Measurements from ENCODE around the gene LMBRD2. TPM values are rescaled to one million over a fixed set of nuclear protein-coding genes. Genes with fewer than 3 reads are reported as not detected.
A peak's percentile ranks its signal among the peaks of the same experiment; 100 is the strongest.
"Not testable (repeated sequence)": the region's sequence is repeated elsewhere in the genome, so short reads cannot be mapped to it uniquely, and the experiment has no call there.

LMBRD2 gene
- total RNA-seq (10 to 100 TPM in 3 of 5 experiments, 1 to 10 TPM in 2; 6.8 to 17.1 (median 12.3) TPM), polyA plus RNA-seq (1 to 10 TPM; 4.1 to 4.9 TPM), total RNA-seq (21.0 reads per million, percentile 51 among the genes with 10 or more reads in this experiment)

GRCh38 chr5:36151434-36152323 is at the start of gene LMBRD2, which contains the start of gene SKP2:
TSS of gene LMBRD2 (minus strand) at chr5:36151887. CDS start at chr5:36143349, 8,538 bp downstream.
TSS of gene SKP2 (plus strand) at chr5:36152111. CDS start at chr5:36152263, 152 bp downstream.
- POLR2A ChIA-PET: interaction anchor here (0.7 to 3.2 kb wide), 5 partner anchors 9 to 1294 kb away, joined by 3 to 35 read pairs (median 4); partner anchors contain the start of gene NADK2

GRCh38 chr5:36200513-36200912 is 48.8 kb upstream of the LMBRD2 start:
- POLR2A ChIA-PET: no interaction called here
- Histone ChIP-seq H3K27ac (ENCODE audit: low read depth, low read length) (no peak overlapping the region), H3K27me3 (ENCODE audit: control insufficient read depth in 2 of 2, insufficient read depth in 2 of 2, low read length in 2 of 2) (no peaks in the 10 kb centered on the region), H3K4me1 (ENCODE audit: control insufficient read depth in 2 of 2, insufficient read depth in 2 of 2, low read length in 2 of 2) (no peaks in the 10 kb centered on the region), H3K36me3 (ENCODE audit: control insufficient read depth in 2 of 3, insufficient read depth in 3 of 3, low read length in 3 of 3) (peaks cover 4 to 12% (median 7%) of the 10 kb centered on the region in 3 experiments), H3K4me3 (ENCODE audit: low read length) (no peak overlapping the region), H3K9me3 (ENCODE audit: control insufficient read depth in 2 of 3, low read length in 3 of 3) (no peaks in the 10 kb centered on the region)
- peaks cover 0 to 5% (median 0%) of the 10 kb centered on the region in 7 donors for H3K4me1 Mint-ChIP-seq
- no peak overlapping the region for H3K4me3 Mint-ChIP-seq
- CTCF ChIA-PET: no interaction called here
- no peaks in the 10 kb centered on the region for H3K9me3 Mint-ChIP-seq
- DNase-seq (no peak), ATAC-seq (no peak)
- H3K36me3 Mint-ChIP-seq: peaks cover 4 to 51% (median 19%) of the 10 kb centered on the region in 5 donors
- no peak overlapping the region for H3K27ac Mint-ChIP-seq
- intact Hi-C loops (cut with micrococcal nuclease): no loop called here
- H3K27me3 Mint-ChIP-seq: no peaks in the 10 kb centered on the region

More at GRCh38 chr5:36151434-36152323, at the start of gene LMBRD2, which contains the start of gene SKP2:
- DNase-seq (peak; percentile 88 to 99 (median 96)), ATAC-seq (peak; percentile 100)
- Histone ChIP-seq H3K27me3 (ENCODE audit: control insufficient read depth in 2 of 2, insufficient read depth in 2 of 2, low read length in 2 of 2) (no peaks in the 10 kb centered on the region), H3K9me3 (ENCODE audit: control insufficient read depth in 2 of 3, low read length in 3 of 3) (no peaks in the 10 kb centered on the region), H3K27ac (ENCODE audit: low read depth, low read length) (peak within 1 kb of the TSS; percentile 85), H3K4me3 (ENCODE audit: low read length) (peak within 1 kb of the TSS; percentile 87), H3K36me3 (ENCODE audit: control insufficient read depth in 2 of 3, insufficient read depth in 3 of 3, low read length in 3 of 3) (peaks cover 0 to 16% (median 0%) of the 10 kb centered on the region in 3 experiments), H3K4me1 (ENCODE audit: control insufficient read depth in 2 of 2, insufficient read depth in 2 of 2, low read length in 2 of 2) (peaks cover 24% of the 10 kb centered on the region in 2 donors)
- peak within 1 kb of the TSS; percentile 89 to 98 (median 96) for H3K4me3 Mint-ChIP-seq
- CTCF ChIA-PET: no interaction called here
- H3K9me3 Mint-ChIP-seq: no peaks in the 10 kb centered on the region
- peak within 1 kb of the TSS; percentile 76 to 97 (median 91) for H3K27ac Mint-ChIP-seq
- no peaks in the 10 kb centered on the region for H3K27me3 Mint-ChIP-seq
- intact Hi-C loops (cut with micrococcal nuclease): loop anchor here (1.0 to 10.0 kb wide), 14 partner anchors 17 to 1314 kb away; partner anchors contain the start of genes BRIX1 (in 2 of the 2), DNAJC21 (in 2 of the 2), NIPBL (in 2 of the 2) and NUP155 (in 2 of the 2)
- H3K4me1 Mint-ChIP-seq: peaks cover 48 to 92% (median 77%) of the 10 kb centered on the region in 7 donors
- peaks cover 4 to 38% (median 24%) of the 10 kb centered on the region in 5 donors for H3K36me3 Mint-ChIP-seq

- H3K27ac Mint-ChIP-seq: no peak overlapping the region
- H3K4me1 Mint-ChIP-seq: no peaks in the 10 kb centered on the region
- H3K9me3 Mint-ChIP-seq: no peaks in the 10 kb centered on the region
- H3K27ac ChIP-seq (ENCODE audit: low read depth, low read length): no peak overlapping the region
- H3K36me3 Mint-ChIP-seq: peaks cover 4 to 50% (median 19%) of the 10 kb centered on the region in 5 donors
- ChIA-PET CTCF (interaction anchor here (1.5 kb wide), 1 partner anchor 21 kb away, joined by 3 read pairs; no protein-coding TSS in a partner anchor), POLR2A (no interaction called here)
- intact Hi-C loops (cut with micrococcal nuclease): no loop called here
- no peak overlapping the region for H3K4me3 ChIP-seq (ENCODE audit: low read length)
- H3K27me3 ChIP-seq (ENCODE audit: control insufficient read depth in 2 of 2, insufficient read depth in 2 of 2, low read length in 2 of 2): no peaks in the 10 kb centered on the region
- no peaks in the 10 kb centered on the region for H3K4me1 ChIP-seq (ENCODE audit: control insufficient read depth in 2 of 2, insufficient read depth in 2 of 2, low read length in 2 of 2)
- H3K4me3 Mint-ChIP-seq: no peak overlapping the region
- DNase-seq (no peak), ATAC-seq (no peak)
- peaks cover 4 to 18% (median 7%) of the 10 kb centered on the region in 3 experiments for H3K36me3 ChIP-seq (ENCODE audit: control insufficient read depth in 2 of 3, insufficient read depth in 3 of 3, low read length in 3 of 3)
- no peaks in the 10 kb centered on the region for H3K9me3 ChIP-seq (ENCODE audit: control insufficient read depth in 2 of 3, low read length in 3 of 3)
- H3K27me3 Mint-ChIP-seq: no peaks in the 10 kb centered on the region
Measured at GRCh38 chr5:36199620-36200019, 47.9 kb upstream of the LMBRD2 start.

- H3K4me1 ChIP-seq (ENCODE audit: control insufficient read depth in 2 of 2, insufficient read depth in 2 of 2, low read length in 2 of 2); H3K9me3 Mint-ChIP-seq; ATAC-seq; H3K27me3 Mint-ChIP-seq; intact Hi-C loops (cut with micrococcal nuclease); H3K27me3 ChIP-seq (ENCODE audit: control insufficient read depth in 2 of 2, insufficient read depth in 2 of 2, low read length in 2 of 2); H3K27ac ChIP-seq (ENCODE audit: low read depth, low read length); H3K4me1 Mint-ChIP-seq; H3K4me3 ChIP-seq (ENCODE audit: low read length); H3K27ac Mint-ChIP-seq; POLR2A ChIA-PET; H3K4me3 Mint-ChIP-seq; DNase-seq; H3K9me3 ChIP-seq (ENCODE audit: control insufficient read depth in 2 of 3, low read length in 3 of 3): not testable (repeated sequence)
- peaks cover 4 to 49% (median 21%) of the 10 kb centered on the region in 5 donors for H3K36me3 Mint-ChIP-seq
- H3K36me3 ChIP-seq (ENCODE audit: control insufficient read depth in 2 of 3, insufficient read depth in 3 of 3, low read length in 3 of 3): peaks cover 4 to 18% (median 7%) of the 10 kb centered on the region in 3 experiments
- CTCF ChIA-PET: interaction anchor here (1.5 kb wide), 1 partner anchor 20 kb away, joined by 3 read pairs; no protein-coding TSS in a partner anchor
Measured at GRCh38 chr5:36198783-36199182, 47.1 kb upstream of the LMBRD2 start.

GRCh38 chr5:36198281-36198680 is 46.6 kb upstream of the LMBRD2 start:
- intact Hi-C loops (cut with micrococcal nuclease): no loop called here
- ChIA-PET POLR2A (no interaction called here), CTCF (interaction anchor here (1.5 kb wide), 1 partner anchor 20 kb away, joined by 3 read pairs; no protein-coding TSS in a partner anchor)
- Histone ChIP-seq H3K9me3 (ENCODE audit: control insufficient read depth in 2 of 3, low read length in 3 of 3) (no peaks in the 10 kb centered on the region), H3K36me3 (ENCODE audit: control insufficient read depth in 2 of 3, insufficient read depth in 3 of 3, low read length in 3 of 3) (peaks cover 4 to 18% (median 7%) of the 10 kb centered on the region in 3 experiments), H3K4me1 (ENCODE audit: control insufficient read depth in 2 of 2, insufficient read depth in 2 of 2, low read length in 2 of 2) (no peaks in the 10 kb centered on the region), H3K27me3 (ENCODE audit: control insufficient read depth in 2 of 2, insufficient read depth in 2 of 2, low read length in 2 of 2) (no peaks in the 10 kb centered on the region), H3K27ac (ENCODE audit: low read depth, low read length) (no peak overlapping the region), H3K4me3 (ENCODE audit: low read length) (no peak overlapping the region)
- H3K4me1 Mint-ChIP-seq: no peaks in the 10 kb centered on the region
- peaks cover 4 to 46% (median 21%) of the 10 kb centered on the region in 5 donors for H3K36me3 Mint-ChIP-seq
- H3K27ac Mint-ChIP-seq: no peak overlapping the region
- no peak overlapping the region for H3K4me3 Mint-ChIP-seq
- H3K9me3 Mint-ChIP-seq: no peaks in the 10 kb centered on the region
- ATAC-seq (no peak), DNase-seq (no peak)
- no peaks in the 10 kb centered on the region for H3K27me3 Mint-ChIP-seq

GRCh38 chr5:36193746-36194145 is 42.1 kb upstream of the LMBRD2 start:
- H3K4me1 ChIP-seq (ENCODE audit: control insufficient read depth in 2 of 2, insufficient read depth in 2 of 2, low read length in 2 of 2): no peaks in the 10 kb centered on the region
- CTCF ChIA-PET: no interaction called here
- DNase-seq (no peak), ATAC-seq (no peak)
- H3K27me3 Mint-ChIP-seq: no peaks in the 10 kb centered on the region
- H3K4me3 ChIP-seq (ENCODE audit: low read length): no peak overlapping the region
- no peak overlapping the region for H3K27ac ChIP-seq (ENCODE audit: low read depth, low read length)
- H3K4me1 Mint-ChIP-seq: peaks cover 0 to 2% (median 0%) of the 10 kb centered on the region in 7 donors
- intact Hi-C loops (cut with micrococcal nuclease): no loop called here
- H3K27ac Mint-ChIP-seq: no peak overlapping the region
- POLR2A ChIA-PET: no interaction called here
- H3K9me3 Mint-ChIP-seq: peaks cover 0 to 27% (median 9%) of the 10 kb centered on the region in 11 donors
- H3K27me3 ChIP-seq (ENCODE audit: control insufficient read depth in 2 of 2, insufficient read depth in 2 of 2, low read length in 2 of 2): no peaks in the 10 kb centered on the region
- H3K36me3 ChIP-seq (ENCODE audit: control insufficient read depth in 2 of 3, insufficient read depth in 3 of 3, low read length in 3 of 3): peaks cover 0 to 13% (median 7%) of the 10 kb centered on the region in 3 experiments
- H3K9me3 ChIP-seq (ENCODE audit: control insufficient read depth in 2 of 3, low read length in 3 of 3): no peaks in the 10 kb centered on the region
- no peak overlapping the region for H3K4me3 Mint-ChIP-seq
- peaks cover 6 to 65% (median 44%) of the 10 kb centered on the region in 5 donors for H3K36me3 Mint-ChIP-seq
